ENCODE results near the gene TDRD9.

- TF ChIP-seq CTCF (IDR thresholded peaks at IDR 0.05; ENCODE audit: poor library complexity) (no peak), EZH2 (IDR thresholded peaks at IDR 0.05; ENCODE audit: borderline replicate concordance) (no peak), EZH2phosphoT487 (IDR thresholded peaks at IDR 0.05; ENCODE audit: low read depth, severe bottlenecking, unreplicated experiment) (no peak)
Measured at GRCh38 chr14:104036212-104036611, 108.0 kb downstream of the TDRD9 start.

All from hepatocyte (in vitro differentiated cells).